GM23338 (cell line): ENCODE measurements around the gene CREB3L4. TPM values are rescaled to one million over a fixed set of nuclear protein-coding genes. Genes with fewer than 3 reads are reported as not detected.

Experiments used
- ATAC-seq: fragments of 200-7000 bp; cut with Tn5 transposase; 3 replicates; pipeline ENCODE4 v1.9.1; 2020
- DNase-seq: peaks from one replicate; pipeline ENCODE4 v3.0.0-alpha.2; 2015; ENCODE audit warnings: low spot score
- H2AFZ ChIP-seq: fragments of 200-600 bp; sonication (generic); 2 replicates; pipeline ENCODE4 v1.8.0; 2016; ENCODE audit warnings: antibody characterized with exemption, mild to moderate bottlenecking, moderate library complexity
- H3F3A ChIP-seq: fragments of 200-600 bp; sonication (generic); replicated peaks from 2 replicates; pipeline ENCODE4 v1.8.0; 2017; ENCODE audit warnings: antibody characterized with exemption, mixed run types, low read depth
- H3K27ac ChIP-seq: fragments of 200-600 bp; sonication (generic); 2 replicates; pipeline ENCODE4 v1.6.1; 2016; ENCODE audit warnings: low read depth
- H3K27me3 ChIP-seq: fragments of 200-600 bp; sonication (generic); 2 replicates; pipeline ENCODE4 v1.8.0; 2016; ENCODE audit warnings: mild to moderate bottlenecking, mixed run types, moderate library complexity; ENCODE audit not compliant: insufficient read depth
- H3K36me3 ChIP-seq: fragments of 200-600 bp; sonication (generic); 2 replicates; pipeline ENCODE4 v1.8.0; 2016; ENCODE audit warnings: mild to moderate bottlenecking; ENCODE audit not compliant: insufficient read depth
- H3K4me1 ChIP-seq: fragments of 200-600 bp; sonication (generic); 2 replicates; pipeline ENCODE4 v1.8.0; 2016; ENCODE audit warnings: mild to moderate bottlenecking, moderate library complexity; ENCODE audit not compliant: insufficient read depth
- H3K4me2 ChIP-seq: fragments of 200-600 bp; sonication (generic); 2 replicates; pipeline ENCODE4 v1.7.1; 2017; ENCODE audit warnings: mixed run types
- H3K4me3 ChIP-seq: fragments of 200-600 bp; sonication (generic); 2 replicates; pipeline ENCODE4 v1.6.1; 2016; ENCODE audit warnings: mixed run types
- H3K79me2 ChIP-seq: fragments of 200-600 bp; sonication (generic); replicated peaks from 2 replicates; pipeline ENCODE4 v1.8.0; 2017; ENCODE audit warnings: mild to moderate bottlenecking; ENCODE audit not compliant: insufficient read depth
- H3K9me2 ChIP-seq: fragments of 200-600 bp; sonication (generic); 2 replicates; pipeline ENCODE4 v1.8.0; 2017; ENCODE audit not compliant: insufficient read depth
- H4K20me1 ChIP-seq: fragments of 200-600 bp; sonication (generic); replicated peaks from 2 replicates; pipeline ENCODE4 v1.8.0; 2017; ENCODE audit warnings: mild to moderate bottlenecking; ENCODE audit not compliant: insufficient read depth
- H3K27ac Mint-ChIP-seq: 2 replicates; pipeline ENCODE4 v1.8.0; 2020; ENCODE audit warnings: inconsistent platforms, mild to moderate bottlenecking, moderate library complexity, mixed read lengths
- H3K27me3 Mint-ChIP-seq: 3 replicates; pipeline ENCODE4 v1.8.0; 2022; ENCODE audit warnings: low read depth, mild to moderate bottlenecking, moderate library complexity, mixed read lengths, inconsistent platforms; ENCODE audit not compliant: insufficient read depth, poor library complexity
- H3K36me3 Mint-ChIP-seq: 3 replicates; pipeline ENCODE4 v1.8.0; 2021; ENCODE audit warnings: low read depth, mild to moderate bottlenecking, inconsistent platforms, moderate library complexity, mixed read lengths
- H3K4me1 Mint-ChIP-seq: 3 replicates; pipeline ENCODE4 v1.8.0; 2020; ENCODE audit warnings: mild to moderate bottlenecking, inconsistent platforms, mixed read lengths
- H3K4me3 Mint-ChIP-seq: 3 replicates; pipeline ENCODE4 v1.8.0; 2021; ENCODE audit warnings: moderate library complexity, mild to moderate bottlenecking, inconsistent platforms, mixed read lengths
- H3K9me3 Mint-ChIP-seq: 3 replicates; pipeline ENCODE4 v1.8.0; 2020; ENCODE audit warnings: moderate library complexity, mild to moderate bottlenecking, inconsistent platforms, mixed read lengths
- CTCF ChIP-seq, 2 experiments: fragments of 200-600 bp in 1 of 2; sonication (generic) in 1 of 2; conservative IDR thresholded peaks; 2 replicates each; pipeline versions ENCODE4 v1.5.1 to v1.6.1; 2016 to 2017; ENCODE audit warnings: antibody characterized with exemption in 2 of 2, low read depth in 2 of 2, mild to moderate bottlenecking in 2 of 2, moderate library complexity in 1 of 2
- ETS1 ChIP-seq: IDR thresholded peaks from 2 replicates; pipeline ENCODE4 v1.6.1; 2016; ENCODE audit warnings: antibody characterized with exemption
- EZH2 ChIP-seq: fragments of 200-600 bp; sonication (generic); IDR thresholded peaks from one replicate; pipeline ENCODE4 v1.8.0; 2017; ENCODE audit warnings: antibody characterized with exemption, mild to moderate bottlenecking, low read depth; ENCODE audit not compliant: unreplicated experiment
- EZH2phosphoT487 ChIP-seq: fragments of 200-600 bp; sonication (generic); IDR thresholded peaks from one replicate; pipeline ENCODE4 v1.8.1; 2018; ENCODE audit warnings: antibody characterized with exemption; ENCODE audit not compliant: unreplicated experiment
- JUNB ChIP-seq: IDR thresholded peaks from one replicate; pipeline ENCODE4 v1.6.1; 2016; ENCODE audit warnings: antibody characterized with exemption; ENCODE audit not compliant: unreplicated experiment
- NANOG ChIP-seq: IDR thresholded peaks from 2 replicates; pipeline ENCODE4 v1.6.1; 2016; ENCODE audit warnings: antibody characterized with exemption, borderline replicate concordance
- STAT1 ChIP-seq: IDR thresholded peaks from one replicate; pipeline ENCODE4 v1.6.1; 2016; ENCODE audit warnings: antibody characterized with exemption; ENCODE audit not compliant: unreplicated experiment
- ZNF114 ChIP-seq: fragments of 250-450 bp; sonication (Bioruptor Pico); IDR thresholded peaks from 2 replicates; pipeline ENCODE4 v1.5.0; 2020; ENCODE audit warnings: mild to moderate bottlenecking, moderate library complexity
- ZNF462 ChIP-seq: fragments of 250-450 bp; sonication (Bioruptor Pico); IDR thresholded peaks from 2 replicates; pipeline ENCODE4 v1.5.0; 2020; ENCODE audit warnings: mild to moderate bottlenecking, moderate library complexity
- polyA plus RNA-seq: library from polyadenylated mRNA; unstranded; fragments of >200 nt; fragmentation: Nextera tagmentation; extraction: Ambion mirVana; gene quantifications from 2 replicates; pipeline ENCODE4 v1.2.1, GENCODE V29; 2016
- total RNA-seq: library from RNA; depleted of rRNA; stranded (reverse); fragments of >200 nt; shearing (Covaris generic); gene quantifications from 2 replicates; pipeline ENCODE4 v1.2.3, GENCODE V29; 2014

Gene CREB3L4
- total and polyA plus RNA-seq, 2 experiments from 2014 or later: 19.3 to 26.8 TPM

- no peak for TF ChIP-seq CTCF (conservative IDR thresholded peaks at IDR 0.05; ENCODE audit: low read depth in 2 of 2)
- no peak for TF ChIP-seq NANOG
- no peak for TF ChIP-seq ZNF114 (CRISPR knock-in tag)
- no peak for TF ChIP-seq ZNF462 (CRISPR knock-in tag)
Observed at GRCh38 chr1:153921080-153921802, 46.5 kb upstream of the CREB3L4 start (continued).

GRCh38 chr1:153921803-153922075 lies 46.0 kb upstream of the CREB3L4 start:
- Histone ChIP-seq H2AFZ (no peak overlapping the region), H3K79me2 (peaks cover 55% of the 10 kb centered on the region), H3K4me1 (peaks cover 18% of the 10 kb centered on the region), H3K4me3 (peak overlapping the region; percentile 99), H3K9me2 (no peaks in the 10 kb centered on the region), H4K20me1 (peaks cover 44% of the 10 kb centered on the region), H3K27me3 (no peaks in the 10 kb centered on the region), H3K36me3 (no peaks in the 10 kb centered on the region), H3K27ac (peak overlapping the region; percentile 99), H3F3A (peaks cover 13% of the 10 kb centered on the region; the same call in 1 of the 2 replicates), H3K4me2 (peak overlapping the region; percentile 92)
- Mint-ChIP-seq H3K36me3 (no peaks in the 10 kb centered on the region; the same call in 2 of the 3 replicates), H3K27me3 (peaks cover 16% of the 10 kb centered on the region), H3K27ac (peak overlapping the region; percentile 96), H3K9me3 (no peaks in the 10 kb centered on the region; the same call in 2 of the 3 replicates), H3K4me1 (peaks cover 22% of the 10 kb centered on the region), H3K4me3 (peak overlapping the region; percentile 83)
- TF ChIP-seq ZNF114 (CRISPR knock-in tag) (no peak), ETS1 (no peak), EZH2phosphoT487 (no peak), JUNB (no peak), EZH2 (no peak), STAT1 (no peak)
- DNase-seq: peak; percentile 37
- ATAC-seq: no peak; the same call in 2 of the 3 replicates
